Measurements from ENCODE around the gene TBL2.

DNA sequence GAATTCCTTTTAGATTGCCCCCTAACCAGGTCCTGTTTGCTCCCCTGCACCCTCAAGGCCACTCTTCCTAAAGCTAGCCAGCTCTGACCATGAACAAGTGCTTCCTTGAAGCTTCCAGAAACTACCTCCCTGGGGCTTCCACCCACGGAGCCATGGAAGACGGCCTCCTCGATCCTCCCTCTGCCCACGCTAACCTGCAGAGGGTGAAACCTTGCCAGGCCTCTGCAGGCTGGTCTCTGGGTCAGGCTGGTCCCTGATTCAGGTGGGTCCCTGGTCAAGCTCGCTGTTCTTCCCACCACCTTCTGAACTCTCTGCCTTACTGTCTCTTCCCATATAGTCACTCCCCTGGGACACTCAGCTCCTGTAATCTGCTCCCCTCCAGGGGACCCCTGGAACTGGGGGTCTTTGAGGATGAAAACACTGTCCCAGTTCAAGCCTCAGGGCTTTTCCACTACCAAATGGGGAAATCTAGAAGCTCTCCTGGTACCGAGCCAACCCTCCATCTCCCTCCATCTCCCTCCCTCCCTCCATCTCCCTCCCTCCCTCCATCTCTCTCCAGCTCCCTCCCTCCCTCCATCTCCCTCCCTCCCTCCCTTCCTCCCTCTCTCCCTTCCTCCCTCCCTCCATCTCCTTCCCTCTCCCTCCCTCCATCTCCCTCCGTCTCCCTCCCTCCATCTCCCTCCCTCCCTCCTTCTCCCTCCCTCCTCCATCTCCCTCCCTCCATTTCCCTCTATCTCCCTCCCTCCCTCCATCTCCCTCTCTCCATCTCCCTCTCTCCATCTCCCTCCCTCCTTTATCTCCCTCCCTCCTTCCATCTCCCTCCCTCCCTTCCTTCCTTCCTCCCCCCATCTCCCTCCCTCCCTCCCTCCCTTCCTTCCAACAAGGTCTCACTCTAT lies 43.0 kb upstream of the TBL2 start:
- TF ChIP-seq CTCF (IDR thresholded peaks at IDR 0.05 in 4 of 5, conservative IDR thresholded peaks at IDR 0.05 in 1 of 5) (no peak), POLR2A (IDR thresholded peaks at IDR 0.05) (no peak)
